GM03348 (cell line): ENCODE measurements around the gene CA14.
"Not testable (repeated sequence)": the region's sequence is repeated elsewhere in the genome, so short reads cannot be mapped to it uniquely, and the experiment has no call there.

ENCODE experiments used
- DNase-seq: peaks from one replicate; pipeline ENCODE4 v3.0.0; 2012; ENCODE audit warnings: low spot score

Gene CA14

GRCh38 chr1:150235852-150236613 is 21.5 kb upstream of the CA14 start, which contains the start of gene ANP32E:
TSS of gene ANP32E (minus strand) at chr1:150236112. CDS start at chr1:150235786, 326 bp downstream.
- peak; percentile 98 for DNase-seq

DNA sequence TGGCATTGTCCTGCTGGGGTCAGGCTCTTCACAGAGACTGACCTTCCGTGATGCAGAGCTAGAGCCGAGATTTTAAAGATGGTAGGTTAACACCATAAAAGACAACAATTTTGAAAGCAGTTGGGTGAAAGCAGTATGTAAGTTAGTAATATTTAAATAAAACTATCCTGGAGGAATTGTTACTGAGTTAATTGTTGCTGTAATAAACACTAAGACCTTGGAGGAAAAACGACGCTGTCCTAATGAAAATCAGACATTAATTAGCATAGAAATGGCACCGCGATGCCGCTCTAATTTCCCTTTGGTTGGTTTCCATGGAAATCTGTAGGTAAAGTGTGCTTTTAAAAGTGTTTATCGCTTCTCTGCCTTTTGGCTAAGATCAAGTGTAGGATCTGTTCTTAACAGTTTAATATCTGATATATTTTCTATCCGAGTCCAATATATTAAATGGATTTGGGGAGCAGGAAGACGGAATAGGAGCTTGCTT is 20.9 kb upstream of the CA14 start:
- no peak for DNase-seq

DNA sequence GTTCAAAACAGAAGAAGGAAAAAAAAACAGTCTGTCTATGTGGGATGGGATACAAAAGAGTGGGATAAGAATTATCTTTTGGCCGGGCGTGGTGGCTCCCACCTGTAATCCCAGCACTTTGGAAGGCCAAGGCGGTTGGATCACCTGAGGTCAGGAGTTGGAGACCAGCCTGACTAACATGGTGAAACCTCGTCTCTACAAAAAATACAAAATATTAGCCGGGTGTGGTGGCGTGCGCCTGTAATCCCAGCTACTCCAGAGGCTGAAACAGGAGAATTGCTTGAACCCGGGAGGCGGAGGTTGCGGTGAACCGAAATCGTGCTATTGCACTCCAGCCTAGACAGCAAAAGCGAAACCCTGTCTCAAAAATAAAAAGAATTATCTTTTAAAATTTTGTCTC is 20.4 kb upstream of the CA14 start:
- DNase-seq, result not testable (repeated sequence)

DNA sequence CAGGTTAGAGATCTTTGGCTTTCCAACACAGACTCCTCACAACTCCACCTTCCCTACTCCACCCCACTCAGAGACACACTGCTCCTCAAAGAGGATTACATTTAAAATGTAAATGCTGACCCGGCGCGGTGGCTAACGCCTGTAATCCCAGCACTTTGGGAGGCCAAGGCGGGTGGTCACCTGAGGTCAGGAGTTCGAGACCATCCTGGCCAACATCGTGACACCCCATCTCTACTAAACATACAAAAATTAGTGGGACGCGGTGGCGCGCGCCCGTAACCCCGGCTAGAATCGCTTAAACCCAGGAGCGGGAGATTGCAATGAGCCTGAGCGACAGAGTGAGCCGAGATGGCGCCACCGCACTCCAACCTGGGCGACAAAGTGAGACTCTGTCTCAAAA is 19.8 kb upstream of the CA14 start:
- DNase-seq, result no peak

DNA sequence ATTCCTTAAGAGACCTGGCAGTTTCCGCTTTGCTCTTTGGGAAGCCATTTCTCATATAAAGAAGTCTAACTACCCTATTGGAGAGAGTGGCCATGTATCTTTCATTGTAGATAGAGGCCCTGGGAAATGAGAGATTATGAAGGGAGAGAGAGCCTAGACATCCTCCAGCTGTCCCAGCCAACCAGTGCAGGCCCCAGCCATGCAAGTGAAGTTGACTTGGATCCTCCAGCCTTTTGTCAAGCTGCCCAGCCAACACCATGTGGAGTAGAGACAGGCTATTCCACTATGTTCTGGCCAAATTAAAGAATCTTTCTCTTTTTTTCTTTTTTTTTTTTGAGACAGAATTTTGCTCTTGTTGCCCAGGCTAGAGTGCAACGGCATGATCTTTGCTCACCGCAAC is 14.6 kb upstream of the CA14 start:
- no peak for DNase-seq

- no peak for DNase-seq
Measured at GRCh38 chr1:150249936-150250335, 7.6 kb upstream of the CA14 start.

- DNase-seq, result no peak
Measured at GRCh38 chr1:150256198-150256553, 1.4 kb upstream of the CA14 start.

- peak; percentile 42 for DNase-seq
Measured at GRCh38 chr1:150256554-150257341, 826 bp upstream of the CA14 start.

DNA sequence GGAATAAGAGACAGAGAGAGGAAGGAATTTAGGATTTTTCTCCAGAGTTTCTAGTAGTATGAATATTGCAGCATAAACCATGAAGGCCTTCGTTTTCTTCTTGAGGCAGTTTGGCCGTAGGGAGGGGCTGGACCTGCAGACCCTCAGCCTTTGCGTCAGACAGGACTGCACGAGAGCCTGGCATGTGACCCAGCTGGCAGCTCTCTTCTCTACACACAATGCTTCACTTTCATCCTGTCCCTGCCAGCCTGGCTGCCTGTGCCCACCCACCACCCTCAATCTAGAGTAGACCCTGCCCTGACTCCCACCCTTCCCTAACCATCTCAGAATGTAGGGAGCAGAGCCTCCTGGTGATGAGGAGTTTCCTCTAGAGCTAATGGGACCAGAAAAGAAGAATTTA is 1.6 kb downstream of the CA14 start:
- no peak for DNase-seq

DNA sequence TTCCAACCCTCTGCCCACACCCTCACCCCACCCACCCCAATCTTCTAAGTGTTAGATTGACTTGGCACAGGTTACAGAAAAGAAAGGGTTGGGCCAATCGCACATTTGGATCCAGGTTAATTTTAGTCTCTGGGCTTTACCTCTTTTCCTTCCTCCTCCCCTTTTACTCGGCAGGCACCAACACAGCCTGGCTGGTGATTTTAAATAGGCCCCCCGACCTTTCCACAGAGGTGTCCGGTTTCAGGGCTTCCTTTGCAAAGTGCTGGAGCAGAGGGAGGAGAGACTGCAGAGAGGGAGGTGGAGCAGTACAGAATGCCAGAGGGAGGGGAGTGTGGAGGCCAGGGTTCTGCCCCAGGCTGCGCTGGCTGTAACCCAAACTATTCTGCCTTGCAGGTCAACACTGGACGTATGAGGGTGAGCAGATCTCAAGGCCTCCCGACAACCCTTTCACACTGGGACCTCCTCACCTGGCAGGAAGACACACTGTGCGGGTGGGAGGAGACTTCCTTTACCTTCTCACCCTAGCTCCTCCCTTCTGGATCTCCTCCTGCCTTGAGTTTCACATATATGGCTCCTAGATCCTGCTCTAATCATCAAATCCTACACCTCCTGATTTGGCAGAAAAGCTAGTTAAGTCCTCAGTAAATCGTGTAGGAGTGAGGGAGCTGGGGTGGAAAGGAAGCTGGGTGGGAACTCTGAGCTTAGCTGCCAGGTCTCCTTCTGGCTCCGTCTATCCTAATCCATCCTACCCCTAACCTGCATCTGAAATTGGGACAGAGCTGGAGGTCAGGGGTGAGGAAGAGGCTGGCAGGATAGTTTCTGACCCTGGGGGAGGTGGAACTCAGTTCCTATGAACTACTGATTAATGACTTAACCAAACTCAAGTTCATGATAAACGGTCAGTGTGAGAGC is 2.4 kb downstream of the CA14 start:
- DNase-seq, result no peak

GRCh38 chr1:150261367-150261766 is 3.8 kb downstream of the CA14 start:
- DNase-seq, result no peak

GRCh38 chr1:150262388-150263320 is 5.1 kb downstream of the CA14 start:
- DNase-seq, result no peak

GRCh38 chr1:150263549-150263948 is 6.0 kb downstream of the CA14 start:
- DNase-seq, result no peak

GRCh38 chr1:150267896-150268295 is 10.3 kb downstream of the CA14 start:
- DNase-seq, result no peak

DNA sequence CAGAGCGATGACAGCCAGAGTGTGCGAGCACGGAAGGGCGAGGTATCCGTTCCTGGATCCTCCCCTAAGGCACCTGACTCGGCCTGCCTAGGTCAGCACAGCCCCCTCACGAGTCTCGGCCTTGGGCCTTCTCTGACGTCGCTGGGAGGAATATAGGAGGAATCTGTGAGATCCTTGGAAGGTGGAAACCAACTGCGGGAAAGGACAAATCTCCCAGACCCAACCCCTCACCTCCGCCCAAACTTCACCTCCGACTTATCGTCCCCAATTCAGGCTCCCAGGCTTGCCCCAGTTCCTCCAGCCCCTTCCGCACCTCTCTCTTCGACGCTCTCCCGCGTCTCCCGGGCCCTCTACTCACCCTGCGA is 10.7 kb downstream of the CA14 start:
- DNase-seq, result peak; percentile 27

- peak; percentile 98 for DNase-seq
Measured at GRCh38 chr1:150268705-150269403, 11.3 kb downstream of the CA14 start, which contains the start of gene APH1A. TSS of gene APH1A (minus strand) at chr1:150269016. CDS start at chr1:150268810, 206 bp downstream.

DNA sequence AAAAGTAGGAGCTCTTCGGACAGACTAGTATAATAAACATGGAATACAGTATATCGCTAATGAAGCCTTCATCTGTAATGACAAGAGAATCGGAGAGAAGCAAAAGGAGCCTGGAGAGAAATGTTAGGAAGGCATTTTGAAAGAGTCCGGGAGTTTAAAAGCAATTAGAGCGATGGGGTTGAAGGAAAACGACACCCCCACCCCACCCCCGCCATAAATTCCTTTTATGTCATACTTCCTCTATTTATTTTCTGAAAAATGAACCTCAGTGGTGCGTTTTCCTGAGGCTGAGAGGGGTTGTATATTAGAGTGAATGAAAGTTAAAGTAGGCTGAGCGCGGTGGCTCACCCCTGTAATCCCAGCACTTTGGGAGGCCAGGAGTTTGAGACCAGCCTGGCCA is 11.9 kb downstream of the CA14 start:
- no peak for DNase-seq

- DNase-seq, result no peak
Measured at GRCh38 chr1:150271291-150271959, 13.9 kb downstream of the CA14 start.

- no peak for DNase-seq
Measured at GRCh38 chr1:150273311-150273710, 15.7 kb downstream of the CA14 start.
